Glomerular endothelial cell (primary cell): Measurements from ENCODE around the gene RTN4RL1. TPM values are rescaled to one million over a fixed set of nuclear protein-coding genes. Genes with fewer than 3 reads are reported as not detected.
"Not testable (repeated sequence)": the region's sequence is repeated elsewhere in the genome, so short reads cannot be mapped to it uniquely, and the experiment has no call there.

Experiments
- DNase-seq: peaks from one replicate; pipeline ENCODE4 v3.0.0-alpha.2; 2011; ENCODE audit warnings: low read depth, low spot score; ENCODE audit errors: extremely low read depth
- total RNA-seq: library from RNA; depleted of rRNA; stranded (reverse); fragments of >200 nt; gene quantifications from 2 replicates; pipeline ENCODE4 v1.2.3, GENCODE V29; 2015

RTN4RL1 gene
- total RNA-seq, 1 donor from 2014 or later, result not detected

DNA sequence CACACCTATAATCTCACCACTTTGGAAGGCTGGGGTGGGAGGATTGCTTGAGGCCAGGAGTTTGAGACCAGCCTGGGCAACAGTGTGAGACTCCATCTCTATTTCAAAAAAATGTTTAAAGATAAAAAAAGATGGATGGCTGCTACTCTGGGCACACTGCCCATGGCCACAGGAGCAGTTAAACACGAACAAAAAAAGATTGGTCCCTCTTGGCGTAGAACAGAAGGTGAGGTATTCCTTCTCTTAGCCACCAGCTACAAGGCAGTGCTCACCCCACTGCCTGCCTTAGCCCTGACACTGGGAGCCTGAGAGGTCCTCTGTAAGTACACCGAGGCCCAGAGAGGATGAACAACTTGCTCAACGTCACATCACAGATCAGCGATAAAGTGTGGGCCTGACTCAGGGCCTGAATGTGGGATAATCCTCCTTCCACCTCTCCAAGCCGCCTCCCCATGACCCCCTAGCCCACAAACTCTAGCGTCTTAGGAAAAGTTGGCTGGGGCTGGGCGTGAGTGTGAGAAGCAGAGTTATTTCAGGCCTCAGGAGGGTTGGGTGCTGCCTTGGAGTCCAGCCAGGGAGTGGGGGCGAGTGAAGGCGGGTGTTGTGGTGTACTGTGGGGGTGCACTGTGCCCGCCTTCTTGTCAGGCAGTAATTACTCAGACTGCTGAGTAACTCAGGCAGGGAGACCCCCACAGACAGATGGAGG lies 2.5 kb upstream of the RTN4RL1 start:
- no peak for DNase-seq

DNA sequence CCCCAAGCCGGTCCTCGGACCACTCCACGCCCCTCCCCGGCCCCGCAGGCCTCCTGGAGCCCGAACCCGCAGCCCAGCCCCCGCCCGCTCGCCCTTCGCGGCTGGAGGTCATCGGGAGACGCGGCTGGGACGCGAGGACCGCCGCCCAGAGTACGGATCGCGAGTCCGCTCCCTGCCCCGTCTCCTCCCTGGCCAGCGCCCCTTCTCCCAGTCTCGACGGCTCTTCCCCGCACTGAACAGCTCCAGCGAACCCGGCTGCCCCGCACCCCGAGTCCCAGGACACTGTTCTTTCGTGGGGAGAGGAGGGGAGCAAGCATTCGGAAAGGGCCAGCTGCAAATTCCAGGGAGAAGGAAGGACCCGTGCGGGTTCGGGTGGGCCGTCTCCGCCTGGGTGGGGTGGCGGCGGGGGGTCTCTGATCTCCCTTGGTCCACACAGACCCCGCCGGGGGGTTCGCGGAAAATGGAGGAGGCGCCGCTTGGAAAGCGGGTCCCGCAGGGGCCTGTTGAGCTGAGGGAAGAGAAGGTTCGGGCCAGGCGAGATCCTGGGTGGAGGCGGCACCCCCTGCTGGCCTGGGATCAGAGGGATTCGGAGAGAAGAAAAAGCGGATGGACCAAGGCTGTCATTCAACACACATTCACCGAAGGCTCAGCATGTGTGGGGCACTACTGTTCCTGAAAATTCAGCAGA lies 632 bp upstream of the RTN4RL1 start:
- no peak for DNase-seq

DNA sequence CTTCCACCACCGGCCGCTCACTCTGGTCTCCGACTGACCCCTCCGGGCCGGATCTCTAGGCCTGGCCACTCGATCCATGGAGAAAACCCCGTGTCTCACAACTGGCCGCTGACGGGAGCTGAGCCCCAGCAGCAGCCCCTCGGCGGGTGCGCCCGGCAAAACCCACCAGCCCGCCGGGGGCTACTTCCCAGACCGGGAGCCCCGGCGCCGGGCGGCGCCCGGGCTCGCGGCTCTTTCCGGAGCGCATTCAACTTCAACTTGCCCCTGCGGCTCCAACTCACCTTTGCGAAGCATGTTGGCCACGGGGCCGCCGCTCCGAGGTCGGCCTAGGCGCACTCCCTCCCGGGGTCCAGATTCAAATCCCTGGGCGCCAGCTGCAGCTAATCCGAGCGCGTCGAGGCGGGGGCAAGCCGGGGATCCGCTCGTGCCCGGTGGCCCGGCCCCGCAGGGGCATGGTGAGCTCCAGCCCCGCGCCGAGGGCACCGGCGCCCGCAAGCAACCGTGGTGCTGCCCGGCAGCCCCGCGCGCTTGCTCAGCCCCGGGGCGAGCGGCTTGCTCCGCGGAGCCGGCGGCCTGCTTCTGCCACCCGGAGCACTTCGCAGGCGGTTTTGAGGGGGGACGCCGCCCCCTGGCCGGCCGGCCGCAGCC lies 438 bp downstream of the RTN4RL1 start:
- no peak for DNase-seq

GRCh38 chr17:2023692-2024571 lies 1.2 kb downstream of the RTN4RL1 start:
- no peak for DNase-seq

DNA sequence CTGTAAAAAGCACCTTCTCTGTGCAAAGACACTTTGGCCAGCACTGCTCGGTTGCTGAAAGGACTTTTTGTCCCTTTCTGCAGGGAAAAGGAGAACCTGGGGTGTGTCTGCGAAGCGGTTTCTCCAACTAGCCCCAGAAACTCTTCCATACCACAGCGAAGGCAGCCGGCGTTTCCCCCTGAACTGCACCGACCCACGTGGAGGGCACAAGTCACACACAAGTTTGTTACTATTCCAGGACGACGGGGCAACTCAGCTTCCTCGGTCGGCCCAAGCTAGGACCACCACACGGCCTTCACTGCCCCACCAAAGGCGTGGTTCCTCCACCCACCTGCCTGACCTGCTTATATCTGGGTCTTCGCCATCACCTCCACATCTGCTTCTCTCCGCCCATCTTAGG lies 1.9 kb downstream of the RTN4RL1 start:
- DNase-seq, result no peak

- DNase-seq, result no peak
Observed at GRCh38 chr17:2022647-2023240, 2.4 kb downstream of the RTN4RL1 start.

GRCh38 chr17:2020721-2021120 lies 4.4 kb downstream of the RTN4RL1 start:
- DNase-seq, result no peak

DNA sequence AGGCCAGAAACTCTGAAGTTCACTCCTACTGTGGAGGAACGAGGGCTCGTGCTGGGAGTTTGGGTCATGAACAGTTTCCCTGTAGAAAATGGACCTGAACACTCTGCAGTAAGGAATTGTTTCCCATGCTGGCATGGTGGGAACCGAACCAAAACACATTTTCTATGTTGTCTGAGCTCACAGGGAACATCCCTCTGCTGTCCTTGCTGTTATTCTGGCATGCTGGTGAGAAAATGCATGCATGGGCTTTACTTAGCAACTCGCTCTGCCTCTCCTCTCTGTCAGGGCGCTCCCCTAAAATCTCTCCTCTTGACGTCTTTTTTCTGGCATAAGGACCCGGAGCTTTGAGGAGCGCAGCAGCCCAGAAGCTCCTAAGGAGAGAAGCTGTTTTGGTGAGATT lies 5.4 kb downstream of the RTN4RL1 start:
- DNase-seq, result no peak

DNA sequence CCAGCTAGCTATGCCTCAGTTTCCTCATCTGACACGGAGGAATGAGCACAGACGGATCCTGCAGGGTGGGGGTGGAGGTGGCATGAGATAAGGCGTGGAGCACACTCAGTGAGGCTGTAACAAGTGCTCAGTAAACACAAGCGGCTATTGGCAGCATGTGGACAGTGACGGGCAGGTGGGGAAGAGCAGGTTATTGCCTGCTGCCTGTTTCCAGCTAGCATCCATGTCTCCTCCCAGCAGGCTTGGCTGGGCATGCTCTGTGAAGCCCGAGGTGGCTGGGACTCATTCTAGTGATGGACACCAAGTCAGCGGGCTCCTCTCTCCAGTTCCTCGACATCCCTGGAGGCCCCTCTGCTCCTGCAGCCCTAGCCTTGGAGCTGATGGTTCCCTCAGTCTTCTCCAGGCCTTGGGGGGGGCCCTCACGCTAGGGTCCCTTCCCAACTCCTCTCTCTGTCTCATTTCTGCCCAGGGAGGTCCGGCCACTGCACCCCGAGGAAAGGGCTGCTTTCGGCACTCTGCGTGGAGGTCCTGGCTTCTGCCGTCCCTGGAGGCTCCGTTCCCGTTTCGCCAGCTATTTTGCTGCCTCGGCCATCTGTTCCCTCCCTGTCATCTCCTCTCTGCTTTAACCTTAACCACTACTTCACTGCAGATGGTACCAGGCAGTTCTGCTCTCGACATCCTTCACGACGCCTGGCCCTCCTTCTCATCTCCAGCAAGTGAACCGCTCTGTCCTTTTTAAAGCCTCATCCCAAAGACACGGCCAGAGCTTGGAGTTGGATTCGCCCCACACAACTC lies 6.2 kb downstream of the RTN4RL1 start:
- DNase-seq, result no peak

GRCh38 chr17:2017274-2017941 lies 7.7 kb downstream of the RTN4RL1 start:
- no peak for DNase-seq

DNA sequence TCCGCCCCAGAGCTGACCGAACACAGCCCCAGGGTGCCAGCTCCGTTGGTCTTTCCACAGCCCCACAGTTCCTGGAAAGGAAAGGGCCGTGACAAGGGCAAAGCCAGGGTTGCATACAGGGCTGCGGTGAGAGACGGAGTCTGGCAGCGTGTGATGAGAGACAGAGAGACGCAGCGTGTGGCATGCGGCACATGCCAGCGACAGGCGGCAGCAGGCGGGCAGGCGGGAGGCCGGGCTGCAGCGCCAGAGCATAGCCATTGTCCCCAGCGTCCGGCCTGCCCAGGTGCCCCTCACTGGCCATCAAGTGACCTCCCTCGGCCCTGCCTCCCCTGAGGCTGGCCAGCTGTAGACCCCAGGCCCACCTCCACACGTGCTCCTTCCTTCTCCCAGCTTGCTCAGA lies 8.6 kb downstream of the RTN4RL1 start:
- no peak for DNase-seq

DNA sequence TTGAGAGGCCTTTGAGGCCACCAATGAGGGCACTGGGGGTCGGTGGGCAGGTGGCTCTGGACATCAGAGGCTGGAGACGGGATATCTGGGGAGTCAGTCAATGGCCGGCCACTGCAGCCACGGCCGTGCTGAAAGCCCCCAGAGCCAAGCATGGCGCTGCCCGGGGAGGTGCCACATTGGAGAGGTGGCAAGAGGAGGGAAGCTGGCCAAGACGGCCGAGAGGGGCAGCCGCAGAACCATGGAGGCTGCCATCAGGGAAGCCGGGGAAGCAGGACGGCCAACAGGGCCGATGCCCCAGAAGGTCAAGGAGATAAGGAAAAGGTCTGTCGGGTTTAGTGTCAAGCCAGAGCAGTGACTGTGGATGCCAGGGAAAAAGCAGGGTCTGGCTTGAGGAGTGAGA lies 9.8 kb downstream of the RTN4RL1 start:
- DNase-seq, result no peak

GRCh38 chr17:2013994-2014317 lies 11.2 kb downstream of the RTN4RL1 start:
- no peak for DNase-seq

DNA sequence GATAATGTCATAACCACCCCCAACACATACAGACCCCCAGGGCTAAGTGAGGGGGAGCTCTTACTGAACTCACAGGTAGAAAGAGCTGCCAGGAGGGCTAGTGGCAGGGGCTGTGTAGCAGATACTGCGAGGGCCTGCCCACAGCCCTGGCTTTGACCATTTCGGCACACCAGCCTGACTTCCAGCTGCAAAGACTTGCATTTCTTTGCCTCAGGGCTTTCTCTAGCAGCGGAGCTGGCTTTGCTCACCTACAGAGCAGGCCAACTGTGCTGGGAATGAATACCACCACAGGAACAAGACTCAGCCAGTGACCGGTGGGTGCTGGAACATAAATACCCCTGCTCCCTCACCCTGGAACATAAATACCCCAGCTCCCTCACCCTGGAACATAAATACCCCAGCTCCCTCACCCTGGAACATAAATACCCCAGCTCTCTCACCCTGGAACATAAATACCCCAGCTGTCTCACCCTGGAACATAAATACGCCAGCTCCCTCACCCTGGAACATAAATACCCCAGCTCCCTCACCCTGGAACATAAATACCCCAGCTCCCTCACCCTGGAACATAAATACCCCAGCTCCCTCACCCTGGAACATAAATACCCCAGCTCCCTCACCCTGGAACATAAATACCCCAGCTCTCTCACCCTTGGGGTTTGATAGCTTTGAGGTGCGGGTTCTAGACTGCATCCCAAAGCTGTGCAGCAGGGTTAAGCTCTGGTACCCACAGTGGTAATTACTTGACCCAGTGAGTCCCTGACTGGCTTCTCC lies 11.7 kb downstream of the RTN4RL1 start:
- DNase-seq, result not testable (repeated sequence)

DNA sequence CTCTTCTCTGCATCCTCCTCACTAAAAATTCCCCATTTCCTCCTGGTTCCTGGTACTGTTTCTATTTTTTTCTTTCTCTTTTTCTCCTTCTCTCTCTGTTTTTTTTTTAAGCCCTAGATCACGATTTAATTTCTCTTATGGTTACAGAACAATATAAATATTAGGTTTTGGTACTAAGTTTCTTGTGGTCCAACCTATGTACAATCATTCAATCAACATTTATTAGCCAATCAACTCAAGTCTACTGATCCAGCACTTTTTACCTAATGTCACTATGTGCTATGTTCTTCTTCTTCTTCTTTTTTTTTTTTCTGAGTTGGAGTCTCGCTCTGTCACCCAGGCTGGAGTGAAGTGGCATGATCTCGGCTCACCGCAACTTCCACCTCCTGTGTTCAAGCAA lies 12.6 kb downstream of the RTN4RL1 start:
- DNase-seq, result no peak

DNA sequence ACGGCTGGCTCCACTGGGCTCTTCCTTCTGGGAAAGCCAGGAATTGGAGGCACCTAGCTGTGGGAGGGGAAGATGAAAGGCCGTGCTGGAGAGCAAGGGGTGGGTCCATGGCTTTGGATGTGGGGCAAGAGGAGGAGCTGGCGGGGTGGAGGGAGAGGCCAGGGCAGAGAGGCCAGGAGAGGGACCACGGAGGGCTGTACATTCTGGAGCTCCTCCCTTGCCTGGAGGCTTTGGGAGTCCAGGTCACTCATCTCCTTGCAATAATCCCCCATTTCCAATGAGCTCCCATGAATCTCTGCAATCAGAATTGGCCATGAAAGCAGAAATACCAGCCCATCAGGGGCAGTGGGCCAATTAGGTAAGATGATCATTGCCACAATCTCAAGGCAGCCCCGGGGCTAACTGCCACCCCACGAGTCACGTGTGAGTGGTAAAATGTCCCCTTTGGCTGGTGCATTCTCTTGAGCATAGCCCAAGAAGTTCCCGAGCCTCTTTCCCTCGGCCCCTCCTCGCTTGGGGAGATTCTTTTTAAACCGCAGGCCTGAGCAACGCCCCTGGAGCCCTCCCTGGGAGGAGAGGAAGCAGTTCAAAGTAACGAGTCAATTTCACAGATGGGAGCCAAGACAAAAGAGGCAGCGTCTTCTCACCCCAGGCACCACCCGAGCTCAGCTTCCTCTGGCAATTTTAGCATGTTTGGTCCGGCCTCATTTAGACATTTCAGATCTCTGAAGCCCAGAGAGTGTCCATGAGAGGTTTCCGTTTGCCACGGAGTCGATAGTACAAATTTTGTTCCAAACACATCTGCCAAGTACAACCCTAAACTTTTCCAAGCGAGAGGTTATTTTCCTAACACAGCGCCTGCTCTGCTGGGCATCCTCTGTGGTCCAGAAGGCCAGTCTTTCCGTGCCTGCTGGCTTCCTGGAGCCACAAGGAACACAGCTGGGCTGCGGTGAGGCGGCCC lies 13.4 kb downstream of the RTN4RL1 start:
- no peak for DNase-seq

- DNase-seq, result no peak
Observed at GRCh38 chr17:2009737-2010136, 15.4 kb downstream of the RTN4RL1 start.
